GM18909 (cell line): Measurements from ENCODE around the gene BID.

ENCODE experiments used
- ATAC-seq: cut with Tn5 transposase; IDR thresholded peaks from one replicate; pipeline ENCODE4 v1.9.1; 2021; ENCODE audit warnings: mild to moderate bottlenecking; ENCODE audit not compliant: unreplicated experiment, poor library complexity

Gene BID

DNA sequence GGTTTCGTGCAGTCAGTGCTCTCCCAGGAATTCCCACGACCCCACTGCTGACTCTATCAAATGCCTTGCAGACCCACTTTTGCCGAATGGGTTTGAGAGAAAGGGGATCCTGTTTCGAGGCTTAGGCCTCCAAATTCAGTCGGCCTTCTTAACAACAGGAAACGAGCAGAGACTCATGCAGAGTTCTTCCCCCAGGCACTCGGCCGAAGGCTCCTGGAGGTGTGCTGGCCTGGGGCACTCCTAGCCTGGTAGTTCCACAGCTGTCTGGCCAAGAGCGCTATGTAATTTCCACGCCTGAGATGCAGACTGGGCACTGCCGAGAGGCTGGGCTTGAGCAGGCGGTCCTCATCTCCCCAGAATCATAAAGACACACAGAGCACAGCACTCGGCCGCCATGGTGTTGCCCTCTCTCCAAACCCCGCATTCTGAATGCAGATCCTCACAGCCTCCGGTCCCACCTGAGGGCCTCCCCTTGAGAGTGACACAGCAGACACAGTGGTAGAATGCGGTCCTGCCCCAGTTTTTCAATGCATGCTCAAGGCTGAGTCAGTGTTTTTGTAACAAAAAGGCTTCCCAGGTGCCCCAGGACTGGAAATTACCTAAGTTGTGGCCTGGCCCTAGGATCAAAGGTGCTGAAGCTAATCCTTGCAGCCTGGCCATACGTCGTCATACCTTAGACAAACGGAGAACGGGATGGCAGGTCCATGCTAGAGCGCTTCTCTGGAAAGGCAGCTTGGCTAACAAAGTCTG is 30.2 kb upstream of the BID start:
- ATAC-seq: no peak

DNA sequence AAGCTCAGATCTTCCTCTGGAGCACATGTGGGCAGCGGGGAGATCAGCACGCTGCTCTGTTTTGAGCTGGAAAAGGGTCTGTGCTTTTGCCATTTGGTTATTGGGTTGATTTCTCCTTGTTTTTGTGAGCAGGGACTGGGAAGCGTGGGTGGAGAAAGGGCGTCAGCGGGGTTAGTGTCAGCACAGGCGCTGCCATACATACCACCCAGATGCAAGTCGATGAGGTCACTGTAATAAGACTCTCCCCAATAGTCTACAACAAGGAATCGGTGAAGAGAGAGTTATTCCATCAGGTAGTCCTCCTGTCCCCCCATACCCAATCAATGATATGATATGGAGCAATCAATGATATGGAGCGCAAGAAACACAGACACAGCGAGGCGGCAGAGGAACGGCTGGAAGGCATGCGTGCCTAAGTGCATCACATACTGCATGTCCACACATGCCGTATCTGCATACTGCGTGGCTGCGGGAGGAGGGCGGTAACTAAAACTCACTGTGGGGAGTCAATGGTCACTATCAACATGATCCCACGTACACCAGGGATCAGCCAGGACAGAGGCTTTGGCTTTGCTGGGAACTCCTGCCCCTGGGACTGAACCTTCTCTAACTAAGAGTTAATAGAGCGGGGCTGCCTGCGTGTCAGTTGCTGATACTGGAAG is 29.5 kb upstream of the BID start:
- no peak for ATAC-seq

DNA sequence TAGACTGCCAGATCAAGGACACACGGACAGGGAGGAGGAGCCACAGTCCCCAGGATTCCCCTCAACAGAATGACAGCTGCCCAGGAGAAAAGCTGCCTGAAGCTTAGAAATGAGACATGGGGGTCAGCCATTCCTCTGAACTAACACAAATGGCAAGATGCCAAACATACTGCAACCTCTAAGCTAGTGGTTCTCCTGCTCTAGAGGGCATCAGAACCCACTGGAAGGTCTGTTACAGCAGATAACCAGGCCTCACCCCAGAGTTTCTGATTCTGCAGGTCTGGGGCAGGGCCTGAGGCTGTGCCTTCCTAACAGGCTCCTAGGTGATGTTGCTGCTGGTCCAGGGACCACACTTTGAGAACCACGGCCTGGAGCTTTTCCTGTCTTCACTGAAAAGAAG is 28.6 kb upstream of the BID start:
- no peak for ATAC-seq

DNA sequence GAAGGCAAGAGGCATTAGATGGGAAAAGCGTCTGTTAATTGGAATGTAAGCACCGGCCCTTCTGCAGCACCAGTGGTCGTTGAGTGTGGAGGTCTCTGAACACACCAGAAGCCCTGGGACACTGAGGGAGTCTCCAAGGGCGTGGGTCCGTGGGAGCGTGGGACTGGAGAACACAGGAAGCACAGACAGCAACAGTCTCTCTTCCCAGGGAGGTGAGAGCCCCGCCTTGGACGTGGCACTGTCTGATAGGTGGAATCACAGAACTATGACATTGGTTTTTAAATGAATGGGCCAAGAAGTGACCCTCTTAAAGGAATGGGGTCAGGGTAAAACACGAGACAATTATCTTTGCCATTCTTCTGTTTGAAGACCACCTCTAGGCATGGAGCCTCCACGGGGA is 28.1 kb upstream of the BID start:
- no peak for ATAC-seq

DNA sequence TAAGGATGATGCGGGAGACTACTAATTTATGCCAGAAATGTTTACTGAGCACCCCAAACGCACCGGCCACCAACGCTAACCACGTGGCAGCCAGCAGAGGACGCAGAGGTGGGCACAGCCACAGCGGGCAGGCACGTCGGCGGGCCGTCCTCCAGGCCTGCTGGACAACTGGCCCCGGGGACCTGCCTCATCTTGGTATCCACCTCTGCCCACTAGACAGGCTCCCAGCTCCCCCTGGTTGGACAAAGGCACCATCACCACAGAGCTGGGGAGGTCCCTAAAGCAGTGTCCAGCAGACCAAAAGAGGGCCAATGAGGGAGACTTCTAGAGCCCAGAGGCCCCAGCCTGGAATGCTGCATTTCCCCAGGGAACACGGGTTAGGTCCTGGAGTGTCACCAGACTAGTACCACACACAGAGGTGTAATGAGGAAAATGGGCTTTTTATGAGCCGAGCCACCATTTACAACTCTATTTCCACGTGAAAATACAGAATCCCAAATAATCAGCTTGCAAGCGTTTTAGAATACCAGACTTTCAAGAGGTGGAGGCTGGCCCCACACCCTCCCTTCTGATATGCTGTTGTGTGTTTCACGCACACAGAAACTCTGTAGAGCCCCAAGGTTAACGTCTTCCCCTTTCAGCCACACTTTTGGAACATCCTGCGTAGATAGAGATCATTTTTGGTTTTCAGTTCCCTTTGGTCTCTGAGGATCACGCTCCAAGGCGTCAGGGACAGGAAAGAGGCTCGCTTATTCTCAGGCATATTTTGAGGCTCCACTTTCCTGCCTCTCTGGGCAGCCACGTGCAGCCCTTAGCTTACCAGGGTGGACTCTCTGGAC is 23.7 kb upstream of the BID start:
- ATAC-seq: peak; percentile 51

DNA sequence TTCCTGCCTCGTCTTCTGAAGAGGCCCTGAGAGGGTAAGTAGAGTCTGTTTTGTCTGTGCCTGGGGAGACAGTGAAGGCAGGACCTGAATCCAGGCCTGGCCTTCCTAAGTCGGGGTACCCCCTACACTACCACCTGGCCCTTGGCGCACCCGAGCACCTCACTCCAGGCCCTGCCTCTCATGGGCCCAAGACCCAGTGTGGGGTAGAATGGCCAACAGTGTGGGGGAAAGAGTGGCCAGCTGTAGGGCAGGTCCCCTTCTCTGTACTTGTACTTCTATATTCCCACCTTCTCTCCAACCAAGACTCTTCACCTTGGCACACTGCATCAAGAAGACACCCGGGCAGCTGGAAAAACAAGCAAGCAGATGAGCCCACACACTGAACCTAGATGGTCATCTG is 22.4 kb upstream of the BID start:
- no peak for ATAC-seq

DNA sequence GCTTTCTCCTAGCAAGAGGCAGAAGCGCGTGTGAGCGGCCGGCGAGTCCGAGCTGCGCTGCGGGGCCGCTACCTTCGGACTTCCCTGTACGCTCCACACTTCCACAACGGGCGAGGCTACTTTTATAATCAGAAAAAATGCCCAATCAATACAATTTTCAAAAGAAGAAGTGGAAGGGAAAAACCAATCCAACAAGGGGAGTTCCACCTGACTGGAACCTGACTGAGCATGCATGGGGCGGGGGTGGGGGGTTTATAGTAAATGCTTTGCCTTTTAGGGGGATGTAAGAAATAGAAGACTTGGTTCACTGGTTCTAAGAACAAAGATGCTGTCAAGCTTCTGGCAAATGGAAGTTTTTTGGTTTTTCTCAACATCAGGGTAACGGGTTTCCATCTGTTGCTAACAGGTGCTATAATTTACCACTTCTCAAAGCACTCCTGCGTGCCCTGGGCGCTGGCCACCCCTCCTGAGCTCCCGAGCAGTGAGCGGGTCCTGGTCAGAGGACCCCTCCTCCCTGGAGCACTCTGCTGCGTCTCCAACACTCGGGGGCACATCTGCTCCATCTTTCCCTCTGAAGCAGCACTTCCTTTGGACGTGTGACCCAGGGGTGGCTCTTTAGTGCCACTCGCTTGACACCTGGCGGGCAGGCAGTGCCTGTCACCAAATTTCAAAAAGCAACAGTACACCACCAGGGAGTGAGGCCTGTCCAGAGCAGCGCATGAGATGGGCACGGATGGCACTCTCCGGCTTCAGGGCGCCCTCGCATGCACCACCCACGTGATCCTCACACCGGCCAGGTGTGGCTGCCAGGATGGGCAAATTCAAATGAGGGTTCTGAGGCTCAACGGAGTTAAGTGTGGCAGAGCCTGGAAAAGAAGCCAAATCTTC is 21.6 kb upstream of the BID start:
- no peak for ATAC-seq

DNA sequence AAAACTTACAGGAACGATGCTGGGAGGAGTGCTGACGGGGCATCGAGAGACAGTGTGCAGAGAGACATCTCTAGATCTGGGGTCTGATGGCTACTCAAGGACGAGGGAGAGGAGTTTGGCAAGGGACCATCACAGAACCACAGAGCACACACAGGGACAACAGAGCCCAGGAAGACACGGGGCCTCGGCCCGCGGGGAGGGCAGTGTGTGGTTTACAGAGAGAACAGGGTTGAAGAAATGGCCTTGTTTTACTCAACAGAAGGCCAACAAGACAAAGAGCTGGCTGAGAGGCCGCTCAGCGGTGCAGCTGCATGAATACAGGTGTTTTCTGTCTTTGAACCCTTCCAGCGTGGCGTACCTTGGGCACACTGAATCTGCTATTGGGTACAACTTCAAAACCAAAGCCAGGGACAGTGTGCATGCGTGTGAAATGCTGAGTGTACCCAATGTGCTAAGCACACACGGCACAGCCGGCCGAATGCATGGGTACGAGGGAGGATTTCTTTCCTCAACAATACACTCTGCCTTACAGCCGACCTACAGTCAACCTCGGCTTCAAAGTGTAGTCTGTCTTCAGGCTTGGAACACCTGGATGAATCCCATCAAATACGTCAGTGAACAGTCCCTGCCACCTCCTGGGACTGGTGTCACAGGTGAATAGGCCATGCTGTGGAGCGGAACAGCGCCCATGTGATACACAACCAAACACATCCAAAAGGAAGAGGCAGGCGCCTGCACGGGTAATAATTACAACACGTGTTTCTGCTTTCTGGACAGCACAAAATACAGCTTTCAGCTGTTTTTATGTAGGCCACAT is 20.7 kb upstream of the BID start:
- no peak for ATAC-seq

DNA sequence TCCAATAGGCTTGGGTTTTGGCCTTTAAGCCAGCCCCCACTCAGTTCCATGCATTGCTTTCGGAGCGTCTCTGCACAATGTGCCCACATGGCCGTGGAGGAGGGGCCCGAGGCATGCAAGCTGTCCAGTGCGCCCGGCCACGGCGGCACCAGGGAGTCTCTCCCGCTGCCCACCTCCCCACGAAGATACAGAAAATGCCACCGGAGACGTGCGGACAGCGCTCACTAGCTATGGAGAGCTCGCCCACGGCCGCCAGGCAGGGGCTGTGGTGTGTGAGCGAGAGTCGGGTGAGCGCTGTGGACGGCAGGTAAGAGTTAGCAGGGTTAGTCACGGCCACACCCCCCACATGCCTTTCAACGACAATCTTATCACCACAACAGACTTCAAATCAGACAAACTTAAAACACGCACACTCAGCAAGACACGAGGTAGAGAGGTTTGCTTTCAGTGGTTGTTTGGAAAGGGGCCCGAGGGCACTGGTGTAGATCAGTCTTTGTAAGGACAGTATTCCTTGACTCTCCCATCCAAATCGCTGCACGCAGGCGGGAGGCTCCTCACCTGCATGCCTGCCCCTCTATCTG is 18.7 kb upstream of the BID start:
- ATAC-seq: no peak

DNA sequence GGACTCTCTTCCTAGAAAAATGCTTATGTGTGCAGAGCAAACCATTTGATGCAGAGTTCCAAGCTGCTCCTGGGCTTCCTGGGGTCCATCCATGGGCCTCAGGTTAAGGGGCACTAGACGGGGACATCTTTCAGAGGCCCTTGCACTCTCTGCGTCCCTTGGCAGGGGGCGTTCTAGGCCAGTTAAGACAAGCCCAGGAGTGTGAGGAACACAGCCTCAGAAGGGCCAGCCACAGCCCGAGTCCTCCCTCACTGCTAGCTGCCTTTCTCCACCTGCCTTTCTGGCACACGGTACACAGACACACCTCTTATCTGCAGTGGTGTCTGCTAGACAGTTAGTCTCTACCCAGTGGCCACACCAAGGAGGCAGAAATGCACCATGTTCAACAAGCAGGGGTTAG is 18.0 kb upstream of the BID start:
- no peak for ATAC-seq

DNA sequence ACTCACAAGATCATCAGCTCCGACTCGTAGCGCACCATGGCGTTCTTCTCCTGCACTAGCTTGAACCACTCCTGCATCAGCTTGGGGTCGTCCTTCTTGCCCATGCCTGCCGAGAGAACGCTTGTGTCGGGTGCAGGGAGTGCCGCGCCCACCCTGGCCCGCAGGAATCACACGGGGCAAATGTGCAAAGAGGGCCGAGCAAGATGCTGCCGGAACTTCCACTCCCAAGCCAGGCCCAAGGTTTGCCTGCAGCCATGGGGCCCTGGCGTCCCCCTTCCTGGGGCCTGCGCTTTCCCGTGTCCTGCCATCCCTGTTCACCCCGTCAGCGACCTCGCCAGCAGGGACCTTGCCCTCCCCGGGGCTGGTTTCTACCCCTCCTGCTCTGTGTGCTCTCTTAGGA is 16.9 kb upstream of the BID start:
- ATAC-seq: no peak

DNA sequence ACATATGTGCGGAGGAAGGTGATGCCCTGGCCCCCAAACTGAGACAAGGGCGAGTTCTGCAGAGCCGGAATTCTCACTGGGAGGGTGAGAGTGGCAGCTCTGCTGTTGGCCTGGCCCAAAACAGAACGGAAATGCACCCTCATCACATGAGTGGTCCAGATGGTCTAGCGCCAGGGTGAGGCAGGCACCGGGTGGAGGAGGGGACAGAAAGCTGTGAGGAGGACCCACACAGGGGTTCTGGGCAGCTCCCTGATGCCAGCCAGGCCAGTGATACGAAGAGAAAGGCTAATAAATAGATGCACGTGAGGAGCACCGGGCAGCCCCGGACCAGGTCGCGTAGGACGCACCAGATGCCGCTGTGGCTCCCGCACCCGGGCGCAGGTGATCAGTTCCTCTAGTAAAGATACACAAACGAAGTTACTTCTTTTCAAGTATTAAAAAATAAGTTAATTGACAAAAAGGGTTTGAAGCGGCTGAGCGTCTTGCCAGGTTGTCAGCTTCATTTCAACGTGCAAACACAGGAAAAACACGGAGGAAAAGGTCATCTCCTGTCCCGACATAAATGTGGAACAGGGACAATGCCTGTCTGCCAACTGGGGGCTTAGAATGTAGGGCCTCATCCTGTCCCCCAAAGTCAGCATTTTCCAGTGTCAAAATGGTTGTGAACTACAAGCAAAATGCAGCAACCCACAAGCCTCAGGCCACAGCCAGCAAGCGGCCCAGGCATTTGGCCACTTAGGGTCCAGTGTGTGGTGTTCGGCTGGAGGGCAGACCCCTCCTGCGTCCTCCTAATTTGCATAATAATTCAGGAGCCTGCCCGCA is 15.3 kb upstream of the BID start:
- no peak for ATAC-seq

DNA sequence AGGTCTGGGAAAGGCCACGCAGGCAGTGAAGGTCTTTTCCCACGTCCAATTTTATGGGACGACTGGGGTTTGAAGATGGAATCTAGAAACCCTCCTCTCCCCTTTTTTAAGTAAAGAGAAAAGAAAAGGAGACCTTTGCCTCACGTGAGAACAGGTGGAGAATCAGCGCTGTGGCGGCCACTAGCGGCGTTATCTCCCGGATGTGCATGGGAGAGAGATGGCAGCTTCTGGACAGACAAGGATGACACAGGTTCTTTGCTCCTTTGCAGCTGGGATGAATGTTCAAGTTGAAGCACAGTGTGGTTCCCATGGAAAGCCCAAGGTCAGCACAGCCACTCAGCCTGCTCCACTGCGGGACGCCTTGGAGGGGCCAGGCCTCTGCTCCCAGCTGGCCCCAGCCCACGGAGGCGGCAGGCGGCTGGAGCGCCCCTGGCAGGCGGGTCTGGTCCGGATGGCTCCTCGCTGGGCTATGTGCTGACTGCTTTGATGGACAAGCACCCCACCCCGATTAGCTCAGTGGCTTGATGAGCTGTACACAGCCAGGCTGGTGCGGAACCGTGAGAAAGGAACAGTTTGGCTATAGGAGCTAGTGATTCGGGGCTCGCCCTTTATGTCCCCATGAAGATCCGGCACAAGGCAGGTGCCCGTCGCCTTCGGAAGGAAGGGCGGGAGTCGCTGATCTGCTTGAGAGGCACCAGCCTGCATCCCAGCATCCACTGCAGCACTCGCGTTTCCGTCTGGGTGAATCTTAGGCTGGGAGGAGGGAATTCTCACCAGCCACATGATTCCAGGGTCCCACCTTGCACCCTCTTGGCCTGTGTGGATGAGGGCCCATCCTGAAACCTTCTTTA is 14.5 kb upstream of the BID start:
- ATAC-seq: no peak

DNA sequence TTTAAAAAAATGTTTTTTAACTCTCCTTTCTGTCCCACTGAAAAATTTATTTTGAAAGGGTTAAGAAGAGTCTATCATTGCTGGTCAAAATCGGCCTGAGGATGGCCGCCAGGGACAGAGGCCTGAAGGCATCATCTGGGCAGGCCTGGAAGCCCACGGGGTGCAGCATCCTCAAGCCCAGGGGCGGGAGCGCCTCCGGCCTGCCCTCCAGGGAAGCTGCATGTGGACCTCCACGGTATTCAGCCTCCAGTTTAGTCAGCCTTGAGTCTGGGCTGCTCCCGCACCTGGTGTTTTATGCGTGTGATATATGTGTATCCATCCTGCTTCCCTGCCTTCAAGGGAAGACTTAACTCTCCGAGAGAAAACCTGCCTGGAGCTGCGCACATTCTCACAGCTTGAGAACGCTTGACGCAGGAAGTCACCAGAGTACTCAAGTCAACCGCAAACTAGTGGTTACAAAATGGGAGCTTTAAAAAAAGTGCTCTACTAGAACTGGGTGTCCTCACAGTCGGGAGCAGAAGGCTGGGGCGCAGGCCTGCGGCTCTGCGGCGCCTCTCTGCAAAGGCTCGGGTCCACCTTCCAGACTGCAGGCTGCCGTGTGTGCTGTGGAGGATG is 13.6 kb upstream of the BID start:
- ATAC-seq: no peak

DNA sequence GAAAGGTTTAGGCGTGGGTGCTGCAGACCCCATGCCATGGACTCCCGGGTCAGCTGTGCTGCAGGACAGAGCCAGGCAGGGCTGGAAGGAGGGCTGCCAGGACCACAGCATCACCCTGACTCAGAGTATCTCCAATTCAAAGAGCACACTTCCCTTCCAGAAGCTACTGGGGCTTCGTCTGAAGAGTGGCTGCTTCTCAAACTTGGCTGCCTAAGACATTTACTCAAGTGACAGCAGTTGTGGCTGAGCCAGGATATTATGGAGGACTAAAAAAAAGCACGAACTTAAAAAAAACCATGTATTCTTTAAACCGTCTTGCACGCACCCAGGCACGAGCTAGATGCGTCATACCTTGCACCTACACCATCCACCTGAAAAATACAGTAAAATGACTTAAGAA is 13.0 kb upstream of the BID start:
- ATAC-seq: no peak

DNA sequence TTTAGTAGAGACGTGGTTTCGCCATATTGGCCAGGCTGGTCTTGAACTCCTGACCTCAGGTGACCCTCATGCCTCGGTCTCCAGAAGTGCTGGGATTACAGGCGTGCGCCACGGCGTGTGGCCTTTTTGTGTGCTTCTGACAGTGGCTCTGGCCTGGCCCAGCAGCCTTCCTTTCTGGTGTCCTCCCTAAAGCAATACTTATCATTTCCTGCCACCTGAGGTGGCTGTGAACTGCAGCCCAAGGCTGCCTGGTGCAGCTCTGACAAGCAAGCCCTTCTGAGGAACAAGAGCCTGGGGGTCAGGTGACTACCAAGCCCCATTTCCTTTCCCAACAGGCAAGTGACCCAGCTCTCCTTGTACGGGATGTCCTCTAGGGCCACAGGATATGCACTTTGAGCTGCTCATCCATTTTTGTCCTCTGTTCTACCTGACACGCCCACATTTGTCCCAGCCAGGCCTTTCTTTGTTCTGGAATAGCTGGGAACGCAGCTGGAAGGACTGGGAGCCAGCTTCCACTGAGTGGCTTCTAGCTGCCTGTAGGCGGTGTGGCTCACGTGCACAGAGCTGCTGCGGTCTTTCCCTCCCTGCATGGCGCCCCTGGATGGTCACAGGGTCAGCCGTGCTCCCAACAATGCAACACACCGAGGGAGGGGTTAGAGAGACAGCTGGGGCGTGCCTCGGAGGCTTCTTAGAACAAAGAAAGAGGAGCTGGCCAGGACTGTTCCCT is 12.3 kb upstream of the BID start:
- no peak for ATAC-seq
